Adrenal gland (tissue), 5 donors: Measurements from ENCODE around the gene NACA2.

Experiments
- POLR2A ChIP-seq, 2 donors: fragments of 450-650 bp; IDR thresholded peaks; one replicate each; pipeline ENCODE4 v1.6.1; 2017; ENCODE audit warnings: antibody characterized with exemption in 2 of 2, mild to moderate bottlenecking in 2 of 2, moderate library complexity in 1 of 2
- TF ChIP-seq, protein P1 (sequence below), 6 experiments: fragments of 450-650 bp in 4 of 6; fragments of 200-600 bp in 2 of 6; sonication (generic) in 1 of 6; IDR thresholded peaks; 1 replicate in 5 of 6; 2 replicates in 1 of 6; pipeline versions ENCODE4 v1.5.1 to v1.8.0; 2016 to 2021; ENCODE audit warnings: antibody characterized with exemption in 6 of 6, mild to moderate bottlenecking in 2 of 6, moderate library complexity in 1 of 6
- donor health status: DM: no; HTN: no; CAD: no.

DNA sequence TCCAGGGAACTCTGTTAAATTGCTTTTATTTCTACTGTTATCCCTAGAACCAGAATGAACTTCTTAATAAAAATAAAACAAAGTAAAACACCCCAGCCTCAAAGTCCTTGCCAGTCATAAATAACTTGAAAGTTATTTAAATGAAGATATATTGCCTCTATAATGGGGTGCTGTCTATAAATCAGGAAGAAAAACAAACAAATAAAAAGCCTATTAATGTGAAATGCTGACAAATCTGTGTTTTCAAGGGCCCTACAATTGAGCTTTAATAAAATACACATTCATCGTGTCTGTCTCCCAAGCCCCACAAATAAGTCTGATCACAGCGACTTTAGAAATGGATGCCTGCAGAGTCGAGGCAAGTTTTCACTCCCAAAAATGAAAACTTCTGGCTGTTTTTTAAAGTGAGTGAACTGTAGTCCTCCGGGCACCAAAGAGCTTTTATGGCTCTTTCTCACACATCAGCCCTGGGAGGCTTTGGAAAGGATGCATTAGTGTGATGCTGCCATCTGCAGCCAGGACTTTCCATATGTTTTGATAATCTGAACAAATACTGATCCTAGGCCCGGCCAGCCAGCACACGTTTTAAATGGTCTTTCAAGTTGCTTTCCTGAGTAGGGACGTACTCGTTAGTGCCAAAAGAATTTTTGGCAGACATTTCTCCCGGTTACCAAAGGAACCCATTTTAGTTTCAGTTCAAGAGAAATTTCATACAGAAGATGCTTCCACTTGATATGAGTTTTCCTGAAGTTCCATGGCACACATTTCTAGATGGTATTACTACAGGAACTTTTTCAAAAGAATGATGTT is 16.3 kb downstream of the NACA2 start:
- no peak for TF ChIP-seq POLR2A (IDR thresholded peaks at IDR 0.05)
- TF ChIP-seq, protein P1, sequence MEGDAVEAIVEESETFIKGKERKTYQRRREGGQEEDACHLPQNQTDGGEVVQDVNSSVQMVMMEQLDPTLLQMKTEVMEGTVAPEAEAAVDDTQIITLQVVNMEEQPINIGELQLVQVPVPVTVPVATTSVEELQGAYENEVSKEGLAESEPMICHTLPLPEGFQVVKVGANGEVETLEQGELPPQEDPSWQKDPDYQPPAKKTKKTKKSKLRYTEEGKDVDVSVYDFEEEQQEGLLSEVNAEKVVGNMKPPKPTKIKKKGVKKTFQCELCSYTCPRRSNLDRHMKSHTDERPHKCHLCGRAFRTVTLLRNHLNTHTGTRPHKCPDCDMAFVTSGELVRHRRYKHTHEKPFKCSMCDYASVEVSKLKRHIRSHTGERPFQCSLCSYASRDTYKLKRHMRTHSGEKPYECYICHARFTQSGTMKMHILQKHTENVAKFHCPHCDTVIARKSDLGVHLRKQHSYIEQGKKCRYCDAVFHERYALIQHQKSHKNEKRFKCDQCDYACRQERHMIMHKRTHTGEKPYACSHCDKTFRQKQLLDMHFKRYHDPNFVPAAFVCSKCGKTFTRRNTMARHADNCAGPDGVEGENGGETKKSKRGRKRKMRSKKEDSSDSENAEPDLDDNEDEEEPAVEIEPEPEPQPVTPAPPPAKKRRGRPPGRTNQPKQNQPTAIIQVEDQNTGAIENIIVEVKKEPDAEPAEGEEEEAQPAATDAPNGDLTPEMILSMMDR (IDR thresholded peaks at IDR 0.05), result no peak
